Fibroblast of the aortic adventitia (primary cell): ENCODE measurements around the gene LHFPL3. TPM values are rescaled to one million over a fixed set of nuclear protein-coding genes. Genes with fewer than 3 reads are reported as not detected.
"Not testable (repeated sequence)": the region's sequence is repeated elsewhere in the genome, so short reads cannot be mapped to it uniquely, and the experiment has no call there.

ENCODE experiments used
- DNase-seq: peaks from one replicate; pipeline ENCODE4 v3.0.0-alpha.2; 2010; ENCODE audit warnings: low read depth
- H3K4me3 ChIP-seq: 2 replicates; pipeline ENCODE4 v1.5.1; 2011; ENCODE audit warnings: low read depth, mild to moderate bottlenecking, control low read depth, low read length, moderate library complexity
- total RNA-seq: library from RNA; depleted of rRNA; stranded (reverse); fragments of >200 nt; gene quantifications from 2 replicates; pipeline ENCODE4 v1.2.3, GENCODE V29; 2012; ENCODE audit warnings: low replicate concordance
- TF ChIP-seq, protein P1 (sequence below): IDR thresholded peaks from 2 replicates; pipeline ENCODE4 v1.5.1; 2011; ENCODE audit warnings: mild to moderate bottlenecking, low read length, control low read depth, inconsistent platforms; ENCODE audit not compliant: insufficient read depth

Gene LHFPL3
- total RNA-seq, 1 donor: not detected

DNA sequence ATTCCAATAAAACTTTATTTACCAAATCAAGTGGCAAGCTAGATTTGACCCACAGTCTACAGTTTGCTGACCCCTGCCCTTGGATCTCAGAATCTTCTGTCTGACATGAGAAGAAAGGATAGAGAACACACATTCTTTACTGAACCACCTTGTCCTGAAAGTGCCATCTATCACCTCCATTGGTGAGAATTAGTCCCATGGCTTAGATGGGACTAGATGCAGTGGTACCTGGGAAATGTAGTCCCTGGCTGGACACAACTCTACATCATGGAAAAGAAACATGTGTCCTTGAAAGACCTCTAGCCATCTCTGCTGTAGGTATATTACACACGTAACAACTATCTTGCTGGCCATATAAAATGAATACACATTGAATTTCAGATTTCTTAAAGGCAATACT is 336.2 kb downstream of the LHFPL3 start:
- no peak for DNase-seq
- H3K4me3 ChIP-seq: no peak overlapping the region
- TF ChIP-seq, protein P1, sequence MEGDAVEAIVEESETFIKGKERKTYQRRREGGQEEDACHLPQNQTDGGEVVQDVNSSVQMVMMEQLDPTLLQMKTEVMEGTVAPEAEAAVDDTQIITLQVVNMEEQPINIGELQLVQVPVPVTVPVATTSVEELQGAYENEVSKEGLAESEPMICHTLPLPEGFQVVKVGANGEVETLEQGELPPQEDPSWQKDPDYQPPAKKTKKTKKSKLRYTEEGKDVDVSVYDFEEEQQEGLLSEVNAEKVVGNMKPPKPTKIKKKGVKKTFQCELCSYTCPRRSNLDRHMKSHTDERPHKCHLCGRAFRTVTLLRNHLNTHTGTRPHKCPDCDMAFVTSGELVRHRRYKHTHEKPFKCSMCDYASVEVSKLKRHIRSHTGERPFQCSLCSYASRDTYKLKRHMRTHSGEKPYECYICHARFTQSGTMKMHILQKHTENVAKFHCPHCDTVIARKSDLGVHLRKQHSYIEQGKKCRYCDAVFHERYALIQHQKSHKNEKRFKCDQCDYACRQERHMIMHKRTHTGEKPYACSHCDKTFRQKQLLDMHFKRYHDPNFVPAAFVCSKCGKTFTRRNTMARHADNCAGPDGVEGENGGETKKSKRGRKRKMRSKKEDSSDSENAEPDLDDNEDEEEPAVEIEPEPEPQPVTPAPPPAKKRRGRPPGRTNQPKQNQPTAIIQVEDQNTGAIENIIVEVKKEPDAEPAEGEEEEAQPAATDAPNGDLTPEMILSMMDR: no peak

DNA sequence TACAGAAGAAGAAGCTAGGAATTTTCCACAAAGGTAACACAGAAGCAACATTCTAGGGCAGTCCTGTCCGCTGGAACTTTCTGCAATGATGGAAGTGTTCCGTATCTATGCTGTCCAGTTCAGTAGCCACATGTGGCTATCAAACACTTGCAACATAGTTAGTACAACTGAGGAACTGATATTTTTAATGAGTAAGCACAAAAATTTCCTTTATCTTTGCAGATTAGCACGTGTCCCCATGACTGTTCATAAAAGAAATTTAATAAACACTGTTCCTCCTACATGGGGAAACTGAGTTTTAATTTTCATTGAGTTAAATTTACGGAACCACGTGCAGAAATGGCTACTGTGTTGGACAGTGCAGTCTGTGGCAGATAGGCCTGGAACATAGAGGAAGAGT is 349.2 kb downstream of the LHFPL3 start:
- no peak for DNase-seq
- H3K4me3 ChIP-seq: no peak overlapping the region
- TF ChIP-seq, protein P1: no peak

DNA sequence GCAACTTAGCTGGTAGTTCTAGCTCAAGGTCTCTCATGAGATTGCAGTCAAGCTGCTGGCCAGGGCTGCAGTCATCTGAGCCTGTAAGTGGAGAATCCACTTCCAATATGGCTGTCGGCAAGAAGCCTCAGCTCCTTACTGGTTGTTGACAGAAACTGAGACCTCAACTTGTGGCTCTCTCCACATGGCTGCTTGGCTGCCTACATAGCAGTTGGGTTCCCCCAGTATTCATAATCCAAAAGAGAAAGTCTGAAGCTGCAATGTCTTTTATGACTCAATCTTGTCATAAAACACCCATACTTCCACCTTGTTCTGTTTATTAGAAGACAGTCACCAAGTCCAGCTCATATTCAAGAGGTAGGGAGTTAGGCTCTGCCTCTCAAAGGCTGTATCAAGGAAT is 350.7 kb downstream of the LHFPL3 start:
- H3K4me3 ChIP-seq: no peak overlapping the region
- TF ChIP-seq, protein P1: no peak
- no peak for DNase-seq

DNA sequence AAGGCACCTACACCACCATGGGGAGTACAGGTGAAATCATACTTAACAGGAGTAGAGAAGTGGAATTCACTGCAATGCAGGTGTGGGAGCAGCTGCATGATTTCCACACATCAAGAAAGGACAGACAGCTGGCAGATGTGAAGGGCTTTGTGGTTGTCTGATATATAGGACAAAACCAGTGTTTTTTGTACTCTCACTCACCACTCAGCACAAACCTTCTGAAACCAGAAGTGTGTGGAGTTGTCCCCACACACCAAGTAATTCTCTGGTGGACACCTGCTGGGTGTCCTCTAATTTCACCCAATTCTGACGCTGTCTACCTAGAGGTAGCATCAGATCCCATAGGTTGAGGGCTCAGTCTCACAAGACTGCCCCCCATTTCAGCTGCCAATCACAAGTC is 357.9 kb downstream of the LHFPL3 start:
- TF ChIP-seq, protein P1: no peak
- no peak overlapping the region for H3K4me3 ChIP-seq
- no peak for DNase-seq

DNA sequence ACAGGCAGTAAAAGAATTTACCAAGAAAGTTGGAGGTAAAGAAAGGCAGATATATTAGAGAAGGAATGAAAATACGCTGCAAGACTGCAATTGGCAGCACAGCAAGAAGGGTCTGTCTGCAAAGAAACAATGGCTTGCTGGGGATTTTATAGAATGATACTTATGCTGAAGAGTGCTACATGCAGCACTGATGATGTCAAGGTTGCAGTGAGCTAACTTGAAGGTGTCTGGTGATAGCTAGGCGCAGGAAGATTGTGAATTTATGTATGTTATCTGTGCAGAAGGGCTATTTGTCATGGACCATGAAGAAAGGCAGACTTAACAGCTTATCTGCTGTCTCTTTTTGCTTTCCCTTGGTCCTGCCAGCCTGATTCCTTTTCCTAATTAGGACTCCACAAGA is 366.3 kb downstream of the LHFPL3 start:
- H3K4me3 ChIP-seq: no peak overlapping the region
- no peak for DNase-seq
- TF ChIP-seq, protein P1: no peak

DNA sequence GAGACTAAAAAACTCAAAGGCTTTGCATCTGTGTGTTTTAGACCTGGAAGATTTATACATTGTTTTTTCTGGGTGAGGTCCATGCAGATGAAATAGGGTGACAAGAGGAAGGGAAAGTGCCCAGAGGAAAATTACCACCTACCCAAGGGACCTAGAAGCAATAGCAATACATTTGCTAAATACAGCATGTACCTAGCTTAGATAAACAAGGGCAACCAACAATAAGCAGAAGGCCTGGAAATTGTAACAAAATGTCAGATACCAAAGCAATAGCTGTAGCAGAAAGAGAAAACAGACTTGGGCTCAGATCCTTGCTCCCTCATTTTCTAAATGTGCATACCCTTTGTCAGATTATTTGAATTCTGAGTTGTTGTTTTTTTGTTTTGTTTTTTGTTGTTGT is 367.2 kb downstream of the LHFPL3 start:
- no peak overlapping the region for H3K4me3 ChIP-seq
- DNase-seq: no peak
- TF ChIP-seq, protein P1: no peak

DNA sequence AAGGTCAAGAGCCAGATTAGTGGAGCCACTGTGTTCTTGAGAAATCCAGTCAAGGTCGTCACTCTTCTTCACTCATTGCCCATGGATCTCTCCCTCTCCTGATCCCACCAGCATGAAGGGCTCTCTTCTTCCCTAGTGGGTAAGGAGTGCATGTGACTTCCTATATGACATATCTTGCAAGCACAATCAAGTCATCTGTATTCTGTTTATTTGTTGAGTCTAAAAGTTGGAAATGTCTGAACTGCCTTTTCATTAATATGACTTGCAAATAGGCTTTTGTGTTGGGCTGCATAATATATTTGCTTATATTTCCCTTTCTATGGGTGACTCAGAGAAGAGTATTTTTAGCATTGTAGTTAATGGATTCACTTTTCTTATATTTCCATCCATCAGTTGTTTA is 371.9 kb downstream of the LHFPL3 start:
- DNase-seq: no peak
- TF ChIP-seq, protein P1: no peak
- no peak overlapping the region for H3K4me3 ChIP-seq

DNA sequence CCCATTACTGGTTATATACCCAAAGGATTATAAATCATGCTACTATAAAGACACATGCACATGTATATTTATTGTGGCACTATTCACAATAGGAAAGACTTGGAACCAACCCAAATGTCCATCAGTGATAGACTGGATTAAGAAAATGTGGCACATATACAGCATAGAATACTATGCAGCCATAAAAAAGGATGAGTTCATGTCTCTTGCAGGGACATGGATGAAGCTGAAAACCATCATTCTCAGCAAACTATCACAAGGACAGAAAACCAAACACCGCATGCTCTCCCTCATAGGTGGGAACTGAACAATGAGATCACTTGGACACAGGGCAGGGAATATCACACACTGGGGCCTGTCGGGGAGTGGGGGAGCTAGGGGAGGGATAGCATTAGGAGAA is 392.6 kb downstream of the LHFPL3 start:
- DNase-seq: not testable (repeated sequence)

More for the DNA sequence above, 392.6 kb downstream of the LHFPL3 start:
- not testable (repeated sequence) for H3K4me3 ChIP-seq
